ENCODE data around the gene PAH.

Gene PAH

DNA sequence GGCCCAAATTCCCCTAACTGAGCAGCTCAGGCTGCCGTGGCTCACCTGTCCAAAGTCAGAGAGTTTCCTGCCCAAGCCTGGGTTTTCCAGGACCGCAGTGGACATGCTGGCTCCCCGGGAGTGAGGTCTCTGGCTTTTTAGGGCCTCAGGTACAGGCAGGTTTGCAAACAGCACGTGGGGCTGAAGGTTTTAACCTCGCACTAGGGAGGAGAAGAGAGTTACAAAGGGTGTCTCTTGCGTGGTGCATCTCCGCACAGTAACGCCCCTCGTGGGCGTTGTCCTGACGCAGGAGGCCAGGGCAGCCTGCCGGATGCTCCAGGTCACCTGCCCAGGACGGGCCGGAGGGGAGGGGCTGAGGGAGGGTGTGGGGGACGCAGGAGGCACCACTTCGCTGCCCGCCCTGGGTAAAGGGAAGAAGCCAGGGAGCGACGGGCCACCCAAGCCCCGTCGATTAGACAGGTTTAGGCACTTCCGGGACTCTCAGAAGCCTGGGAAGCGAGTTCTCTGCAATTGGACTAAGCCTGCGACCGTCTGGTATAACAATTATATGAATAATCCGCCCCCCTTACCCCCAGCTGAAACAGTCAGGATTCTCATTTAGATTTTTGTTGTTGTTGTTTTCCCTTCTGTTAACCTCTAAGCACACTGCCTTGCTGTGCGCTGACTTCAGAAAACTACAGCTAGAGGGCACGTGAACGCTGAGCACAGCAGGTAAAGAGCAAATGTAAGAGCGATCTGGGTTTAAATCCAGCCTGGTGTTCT, at the start of gene PAH:
PAH (minus strand) TSS at position 219 of the 762 bp plus-strand sequence; CDS start at position 105, 114 bp downstream.
- no peak for DNase-seq (ENCODE audit: low read depth)

DNA sequence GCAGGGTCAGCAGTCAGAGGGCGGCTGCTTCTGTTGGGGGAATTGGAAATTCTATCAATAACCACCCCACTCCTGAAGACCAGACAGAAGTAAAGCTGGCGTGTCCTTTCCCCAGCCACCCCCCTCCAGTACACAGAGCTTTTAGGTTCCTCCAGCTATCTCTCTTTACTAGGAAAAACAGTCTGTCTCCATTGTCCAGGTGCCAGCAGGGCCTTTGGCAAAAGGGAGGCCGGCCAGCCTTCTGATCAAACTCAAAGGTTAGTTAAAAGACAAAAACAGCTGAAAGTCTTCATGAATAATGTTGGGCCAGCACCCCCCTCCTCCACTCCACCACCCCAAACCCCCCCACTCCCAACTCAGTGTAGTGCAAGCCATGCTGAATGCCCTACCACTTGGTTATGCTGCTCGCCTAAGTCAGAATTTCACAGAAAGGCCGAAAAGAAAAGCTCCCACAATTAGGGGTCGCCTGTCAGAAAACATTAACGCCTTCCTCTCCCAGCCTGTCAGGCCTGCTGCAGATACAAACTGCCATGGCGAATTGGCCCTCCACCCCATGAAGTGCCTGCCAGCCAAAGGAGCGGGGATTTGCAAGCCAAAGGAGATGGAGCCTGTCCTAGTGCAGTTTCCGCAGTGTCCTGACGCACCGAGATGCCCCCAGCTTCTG, 49.3 kb upstream of the PAH start:
- no peak for DNase-seq (ENCODE audit: low read depth)

DNA sequence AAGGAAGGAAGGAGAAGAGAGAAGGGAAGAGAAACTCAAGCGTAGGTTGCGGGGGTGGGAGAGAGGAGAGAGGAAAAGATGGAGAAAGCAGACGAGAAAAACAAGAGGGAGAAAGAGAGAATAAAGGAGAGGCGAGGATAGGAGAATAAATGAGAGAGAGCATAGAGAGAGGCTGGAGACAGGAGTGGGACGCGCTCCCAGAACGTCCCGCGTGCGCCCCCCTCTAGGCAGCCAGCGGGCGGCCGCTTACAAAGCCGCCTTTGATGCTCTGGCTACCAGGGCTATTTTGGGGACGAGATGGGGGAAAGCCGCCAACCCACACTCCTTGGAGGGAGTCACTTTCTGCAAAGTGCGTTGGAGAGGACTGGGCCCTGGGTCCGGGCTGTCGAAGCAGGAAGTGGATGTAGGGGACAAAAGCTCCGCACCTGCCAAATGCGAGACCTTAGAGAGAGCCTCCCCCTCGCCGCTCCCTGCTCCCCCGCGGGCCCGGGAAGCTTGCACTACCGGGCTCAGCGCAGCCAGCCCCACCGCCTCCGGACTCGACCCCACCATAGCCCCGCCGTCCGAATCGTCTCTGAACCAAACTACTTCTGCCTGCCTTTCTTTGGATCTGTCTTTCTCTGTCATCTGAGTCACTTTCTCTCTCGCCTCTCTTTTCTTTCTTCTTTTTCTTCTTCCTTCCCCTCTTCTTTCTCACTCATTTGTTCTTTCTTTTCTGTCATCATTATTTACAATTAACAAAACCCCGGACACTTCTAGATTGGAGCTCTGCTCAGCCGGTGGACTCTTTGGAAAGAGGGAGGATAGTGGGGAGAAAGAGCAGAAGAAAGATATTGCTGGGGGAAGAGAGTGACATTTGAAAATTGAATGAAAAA, 48.5 kb upstream of the PAH start:
- DNase-seq (ENCODE audit: low read depth): no peak

DNA sequence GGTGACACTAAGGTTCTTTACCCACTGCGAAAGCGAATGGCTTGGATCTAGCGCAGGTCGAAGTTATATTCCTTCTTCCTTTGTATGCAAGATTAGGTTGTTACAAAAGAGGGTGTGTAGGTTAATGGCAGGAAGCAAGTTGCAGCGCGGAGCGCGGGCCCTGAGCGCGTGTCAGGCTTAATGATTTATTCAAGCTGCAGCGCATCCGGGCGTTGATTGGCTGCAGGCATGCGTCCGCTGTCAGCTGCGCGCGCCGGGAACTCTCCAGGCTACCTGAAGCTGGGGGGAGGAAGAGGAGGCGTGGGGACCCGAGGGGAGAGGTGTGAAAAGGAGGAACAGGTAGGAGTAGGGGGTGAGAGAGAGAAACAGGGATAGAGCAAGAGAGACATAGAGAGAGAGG, 47.8 kb upstream of the PAH start:
- no peak for DNase-seq (ENCODE audit: low read depth)

DNA sequence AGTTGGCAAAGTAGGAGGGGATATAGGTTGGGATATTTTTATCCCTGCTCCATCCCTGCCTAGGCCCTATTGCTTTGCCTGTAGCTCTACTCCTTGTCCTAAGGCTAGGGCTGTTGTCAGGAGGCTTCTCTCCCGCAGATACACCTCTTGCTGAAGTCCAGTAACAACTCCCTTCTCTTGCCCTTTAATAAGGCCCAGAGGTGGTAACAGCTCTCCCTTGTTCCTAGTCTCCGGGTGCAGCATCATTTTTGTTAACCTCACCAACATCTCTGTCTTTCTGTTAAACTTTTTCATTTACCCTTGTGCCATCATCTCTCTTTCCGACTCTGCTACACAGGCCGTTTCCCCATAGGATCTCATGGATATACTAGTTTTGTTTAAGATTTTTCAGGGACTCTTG, 46.8 kb upstream of the PAH start:
- DNase-seq (ENCODE audit: low read depth): no peak

DNA sequence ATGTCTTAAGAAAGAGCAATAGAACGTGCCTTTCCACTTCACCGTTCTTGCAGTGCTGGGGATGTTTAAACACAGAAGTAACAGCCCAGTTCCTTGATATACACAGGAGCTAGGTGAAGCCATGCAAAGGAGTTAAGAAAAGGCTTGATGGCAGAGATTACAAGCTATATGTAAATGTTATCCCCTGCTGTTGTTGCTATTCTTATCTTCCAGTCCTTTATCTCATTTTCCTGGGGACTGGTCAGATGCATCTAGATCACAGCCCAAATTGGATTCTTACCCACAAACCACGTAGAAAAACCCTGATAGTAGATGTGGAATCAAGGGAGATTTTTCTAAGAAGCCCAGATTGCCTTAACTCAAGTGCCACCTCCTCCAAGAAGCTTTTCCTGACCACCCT, 45.9 kb upstream of the PAH start:
- DNase-seq (ENCODE audit: low read depth): no peak

DNA sequence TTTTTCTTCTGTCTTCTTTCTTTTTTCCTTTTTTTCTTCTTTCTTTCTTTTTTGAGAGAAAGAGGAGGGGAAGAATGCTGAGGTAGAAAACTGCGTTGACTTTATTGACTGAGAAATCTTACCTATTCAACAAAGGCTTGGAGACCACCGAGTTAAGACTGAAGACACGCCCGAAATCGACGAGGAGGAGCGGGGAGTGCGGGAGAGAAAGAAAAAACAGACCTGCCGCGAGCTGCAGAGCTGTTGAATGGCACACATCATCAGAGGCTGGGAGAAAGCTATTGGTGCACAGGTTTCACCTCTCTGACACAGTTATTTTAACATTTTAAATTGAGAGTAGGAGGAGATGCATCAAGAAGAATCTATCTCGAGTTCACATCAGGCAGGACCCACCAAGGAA, 45.5 kb upstream of the PAH start:
- no peak for DNase-seq (ENCODE audit: low read depth)

DNA sequence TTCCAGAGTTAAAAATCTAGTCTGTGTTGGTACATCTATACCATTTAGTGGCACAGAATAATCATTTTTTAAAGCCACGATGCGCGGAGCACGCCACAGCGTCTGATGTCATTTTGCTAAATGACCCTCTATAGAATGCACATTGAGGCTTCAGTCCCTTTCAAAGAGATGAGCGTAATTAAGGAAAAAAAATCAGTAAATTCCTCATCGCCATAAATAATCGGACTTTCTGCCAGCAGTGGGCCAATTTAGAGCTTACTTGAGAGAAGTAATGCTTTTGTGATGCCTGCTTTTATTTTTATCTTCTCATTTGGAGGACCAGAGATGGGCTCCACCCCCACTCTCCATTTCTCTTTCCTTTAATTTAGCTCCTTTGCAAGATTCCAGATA, 44.4 kb upstream of the PAH start:
- no peak for DNase-seq (ENCODE audit: low read depth)

DNA sequence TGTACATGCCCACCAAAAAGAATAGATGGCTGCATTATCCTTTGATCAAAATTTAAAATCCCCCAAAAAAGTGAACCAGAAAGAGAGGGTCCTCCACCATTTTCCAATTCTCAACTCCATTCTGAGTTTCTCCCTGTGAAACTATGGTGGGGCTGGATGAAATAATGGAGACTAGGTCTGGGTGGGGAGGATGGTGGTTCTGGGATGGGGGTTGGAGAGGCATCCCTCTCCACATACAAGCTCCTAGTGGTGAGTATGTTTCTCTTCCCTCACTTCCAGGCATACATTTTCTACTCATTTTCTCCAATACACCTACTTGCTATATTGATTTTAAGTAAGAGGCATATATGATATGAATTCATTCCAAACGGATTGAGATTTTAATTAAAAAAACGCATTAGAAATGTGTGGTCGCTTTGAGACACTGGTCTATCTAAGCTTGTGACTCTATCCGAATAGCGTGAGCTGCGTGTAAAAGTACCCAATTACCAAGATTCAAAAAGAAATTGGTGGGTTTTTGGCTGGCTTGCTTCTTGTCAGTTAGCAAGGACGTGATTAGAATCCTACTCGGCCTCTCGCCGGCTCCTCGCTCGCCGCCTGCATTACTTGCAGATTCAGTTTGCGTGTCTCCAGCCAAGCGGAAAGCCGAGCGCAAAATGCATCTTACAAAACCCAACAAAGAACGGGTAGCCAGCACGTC, 43.9 kb upstream of the PAH start:
- no peak for DNase-seq (ENCODE audit: low read depth)

DNA sequence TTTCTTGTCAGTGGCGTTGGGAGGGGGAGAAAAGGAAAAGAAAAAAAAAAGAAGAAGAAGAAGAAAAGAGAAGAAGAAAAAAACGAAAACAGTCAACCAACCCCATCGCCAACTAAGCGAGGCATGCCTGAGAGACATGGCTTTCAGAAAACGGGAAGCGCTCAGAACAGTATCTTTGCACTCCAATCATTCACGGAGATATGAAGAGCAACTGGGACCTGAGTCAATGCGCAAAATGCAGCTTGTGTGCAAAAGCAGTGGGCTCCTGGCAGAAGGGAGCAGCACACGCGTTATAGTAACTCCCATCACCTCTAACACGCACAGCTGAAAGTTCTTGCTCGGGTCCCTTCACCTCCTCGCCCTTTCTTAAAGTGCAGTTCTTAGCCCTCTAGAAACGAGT, 42.3 kb upstream of the PAH start:
- DNase-seq (ENCODE audit: low read depth): no peak

DNA sequence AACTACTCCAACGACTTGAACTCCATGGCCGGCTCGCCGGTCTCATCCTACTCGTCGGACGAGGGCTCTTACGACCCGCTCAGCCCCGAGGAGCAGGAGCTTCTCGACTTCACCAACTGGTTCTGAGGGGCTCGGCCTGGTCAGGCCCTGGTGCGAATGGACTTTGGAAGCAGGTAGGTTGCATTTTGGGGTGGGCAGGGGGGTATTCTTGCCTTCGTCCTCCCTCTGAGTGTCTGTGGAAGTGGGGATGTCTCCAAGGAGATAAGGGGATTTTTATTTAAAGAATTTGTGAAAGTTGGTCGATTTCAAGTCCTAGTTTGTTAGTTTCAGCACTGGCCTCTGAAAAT, 41.8 kb upstream of the PAH start:
- DNase-seq (ENCODE audit: low read depth): no peak

DNA sequence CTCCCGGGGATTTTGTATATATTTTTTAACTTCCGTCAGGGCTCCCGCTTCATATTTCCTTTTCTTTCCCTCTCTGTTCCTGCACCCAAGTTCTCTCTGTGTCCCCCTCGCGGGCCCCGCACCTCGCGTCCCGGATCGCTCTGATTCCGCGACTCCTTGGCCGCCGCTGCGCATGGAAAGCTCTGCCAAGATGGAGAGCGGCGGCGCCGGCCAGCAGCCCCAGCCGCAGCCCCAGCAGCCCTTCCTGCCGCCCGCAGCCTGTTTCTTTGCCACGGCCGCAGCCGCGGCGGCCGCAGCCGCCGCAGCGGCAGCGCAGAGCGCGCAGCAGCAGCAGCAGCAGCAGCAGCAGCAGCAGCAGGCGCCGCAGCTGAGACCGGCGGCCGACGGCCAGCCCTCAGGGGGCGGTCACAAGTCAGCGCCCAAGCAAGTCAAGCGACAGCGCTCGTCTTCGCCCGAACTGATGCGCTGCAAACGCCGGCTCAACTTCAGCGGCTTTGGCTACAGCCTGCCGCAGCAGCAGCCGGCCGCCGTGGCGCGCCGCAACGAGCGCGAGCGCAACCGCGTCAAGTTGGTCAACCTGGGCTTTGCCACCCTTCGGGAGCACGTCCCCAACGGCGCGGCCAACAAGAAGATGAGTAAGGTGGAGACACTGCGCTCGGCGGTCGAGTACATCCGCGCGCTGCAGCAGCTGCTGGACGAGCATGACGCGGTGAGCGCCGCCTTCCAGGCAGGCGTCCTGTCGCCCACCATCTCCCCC, 41.2 kb upstream of the PAH start:
- no peak for DNase-seq (ENCODE audit: low read depth)

DNA sequence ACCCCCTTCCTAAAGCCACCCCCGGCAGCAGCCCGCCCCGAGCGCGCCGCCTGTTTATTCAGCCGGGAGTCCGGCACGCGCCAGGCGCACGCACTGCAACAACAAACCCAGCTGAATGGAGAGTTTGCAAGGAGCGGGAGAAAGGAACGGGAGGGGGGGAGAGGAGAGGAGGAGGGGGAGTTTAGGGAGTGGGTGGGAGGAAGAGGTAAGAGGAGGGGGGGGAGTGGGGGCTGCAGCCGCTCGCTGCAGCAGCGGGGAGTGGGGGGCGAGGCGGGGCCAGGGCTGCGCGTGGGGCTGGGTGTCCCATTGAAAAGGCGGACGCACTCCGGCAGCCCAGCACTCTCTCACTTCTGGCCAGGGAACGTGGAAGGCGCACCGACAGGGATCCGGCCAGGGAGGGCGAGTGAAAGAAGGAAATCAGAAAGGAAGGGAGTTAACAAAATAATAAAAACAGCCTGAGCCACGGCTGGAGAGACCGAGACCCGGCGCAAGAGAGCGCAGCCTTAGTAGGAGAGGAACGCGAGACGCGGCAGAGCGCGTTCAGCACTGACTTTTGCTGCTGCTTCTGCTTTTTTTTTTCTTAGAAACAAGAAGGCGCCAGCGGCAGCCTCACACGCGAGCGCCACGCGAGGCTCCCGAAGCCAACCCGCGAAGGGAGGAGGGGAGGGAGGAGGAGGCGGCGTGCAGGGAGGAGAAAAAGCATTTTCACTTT, 40.5 kb upstream of the PAH start, which contains the start of gene ASCL1:
ASCL1 (plus strand) TSS at position 336 of the 712 bp plus-strand sequence. CDS start 571 bp downstream, outside the sequence.
- no peak for DNase-seq (ENCODE audit: low read depth)

DNA sequence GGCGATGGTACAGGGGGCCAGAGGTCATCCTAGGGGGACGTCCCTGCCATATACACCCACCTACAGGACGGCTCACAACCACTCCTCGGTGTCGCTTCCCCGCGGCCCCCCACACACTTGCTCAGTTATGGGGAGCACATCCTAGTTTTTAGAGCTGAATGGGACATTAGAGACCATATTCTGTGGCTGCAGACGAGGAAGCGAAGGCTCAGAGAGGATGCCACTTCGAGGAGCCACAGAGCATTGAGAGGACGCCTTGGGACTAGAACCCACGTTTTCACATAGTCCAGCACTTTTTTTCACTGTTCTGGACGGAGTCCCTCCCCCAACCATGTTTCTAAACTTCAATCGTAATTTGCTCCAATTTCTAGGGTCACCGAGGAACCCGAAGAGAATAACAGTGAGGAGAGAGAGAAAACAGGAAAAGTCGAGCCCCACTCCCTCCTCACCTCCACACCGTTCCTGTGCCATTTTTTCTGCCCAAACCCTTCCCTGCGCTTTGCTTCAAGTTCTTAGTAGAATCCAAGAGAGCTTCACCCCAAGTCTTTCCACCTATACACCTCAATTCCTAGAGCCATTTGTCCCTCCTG, 39.8 kb upstream of the PAH start:
- DNase-seq (ENCODE audit: low read depth): no peak

DNA sequence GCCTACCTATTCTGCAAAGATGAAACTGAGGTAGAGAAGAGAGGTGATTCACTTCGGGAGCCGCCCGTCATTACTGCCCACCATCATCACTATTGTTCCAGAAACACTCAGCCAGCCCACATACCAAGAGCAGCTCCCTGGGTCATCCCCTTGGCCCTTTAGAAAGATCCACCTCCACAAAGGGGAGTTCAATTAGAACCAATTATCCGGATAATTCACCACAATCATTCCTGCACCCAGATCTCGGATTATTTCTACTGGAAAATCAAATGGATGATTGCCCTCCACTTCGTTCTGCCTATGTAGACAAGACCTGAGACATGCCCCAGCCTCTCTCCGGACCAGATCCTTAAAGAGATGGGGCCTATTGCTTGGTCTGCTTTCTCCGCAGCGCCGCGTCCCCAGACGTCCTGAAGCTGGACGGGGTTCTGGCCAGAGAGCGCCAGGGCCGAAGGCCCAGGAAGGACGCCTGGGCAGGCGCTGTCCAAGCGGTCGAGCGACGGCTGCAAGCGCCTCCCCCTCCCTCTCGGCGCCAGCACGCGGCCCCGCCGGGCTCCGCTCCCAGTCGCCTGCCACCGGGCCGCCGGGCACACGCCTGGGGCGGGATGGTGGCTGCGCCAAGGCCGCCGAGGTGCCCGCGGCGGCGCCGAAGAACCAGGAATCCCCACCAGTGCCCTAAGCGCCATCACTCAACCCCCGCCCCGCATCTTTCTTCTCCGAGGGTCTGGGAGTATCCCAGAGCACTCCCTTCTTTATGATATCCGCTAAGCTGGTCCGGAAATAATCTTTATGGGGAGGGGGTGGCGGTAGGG, 39.1 kb upstream of the PAH start:
- DNase-seq (ENCODE audit: low read depth): no peak

DNA sequence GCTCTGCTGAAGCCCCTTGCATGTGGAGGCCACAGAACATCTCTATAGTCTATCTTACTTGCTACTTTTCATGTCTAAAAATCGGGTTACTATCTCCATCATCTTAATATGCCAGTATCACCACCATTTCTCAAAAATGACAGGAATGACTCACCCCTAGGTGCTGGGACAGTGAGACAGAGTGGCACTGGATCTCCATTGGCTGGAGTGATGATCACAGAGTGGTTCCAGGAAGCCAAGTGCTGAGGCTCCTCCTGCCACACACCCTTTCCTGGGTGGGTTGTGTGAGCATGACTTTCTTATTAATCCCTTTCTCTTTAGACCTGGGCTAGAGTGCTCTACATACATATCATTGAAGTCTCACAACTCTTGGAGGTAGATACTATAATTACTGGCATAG, 37.1 kb upstream of the PAH start:
- DNase-seq (ENCODE audit: low read depth): no peak

DNA sequence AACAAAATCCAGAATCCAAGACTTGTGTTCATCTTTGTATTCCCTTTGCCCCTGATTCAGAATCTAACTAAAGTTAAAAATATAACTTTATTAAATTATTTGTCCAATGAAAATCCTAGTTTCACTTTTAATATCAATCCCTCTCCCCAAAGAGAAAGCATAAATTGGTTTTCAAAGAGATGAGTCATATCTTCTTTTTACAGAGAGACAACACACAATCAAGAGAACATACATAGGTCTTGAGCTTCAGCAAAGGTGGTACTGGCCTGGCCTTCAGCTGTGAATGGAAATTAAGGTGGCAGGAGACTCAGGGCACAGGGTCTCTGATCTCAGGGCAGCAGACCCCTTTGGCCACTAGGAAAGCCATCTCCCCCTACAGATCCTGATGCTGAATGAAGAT, 36.2 kb upstream of the PAH start:
- DNase-seq (ENCODE audit: low read depth): no peak

DNA sequence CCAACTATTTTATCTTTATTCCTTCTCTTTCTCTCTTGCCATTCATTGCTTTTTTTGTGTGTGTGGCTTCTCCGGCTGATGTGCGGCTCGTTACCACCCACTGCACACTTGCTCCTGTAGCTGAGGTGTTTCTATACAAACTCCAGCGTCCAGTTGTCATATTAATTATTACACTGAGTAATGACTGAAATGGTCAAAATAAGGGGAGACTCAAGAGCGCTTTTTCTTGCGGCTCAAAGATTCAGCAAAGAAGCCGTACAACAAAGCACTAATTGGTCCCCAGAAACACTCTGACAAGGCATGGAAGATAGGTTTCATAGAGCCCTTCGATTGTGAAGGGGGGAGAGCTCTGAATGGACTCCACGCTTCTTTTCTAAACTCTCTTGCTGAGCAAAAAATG, 34.8 kb upstream of the PAH start:
- DNase-seq (ENCODE audit: low read depth): no peak

DNA sequence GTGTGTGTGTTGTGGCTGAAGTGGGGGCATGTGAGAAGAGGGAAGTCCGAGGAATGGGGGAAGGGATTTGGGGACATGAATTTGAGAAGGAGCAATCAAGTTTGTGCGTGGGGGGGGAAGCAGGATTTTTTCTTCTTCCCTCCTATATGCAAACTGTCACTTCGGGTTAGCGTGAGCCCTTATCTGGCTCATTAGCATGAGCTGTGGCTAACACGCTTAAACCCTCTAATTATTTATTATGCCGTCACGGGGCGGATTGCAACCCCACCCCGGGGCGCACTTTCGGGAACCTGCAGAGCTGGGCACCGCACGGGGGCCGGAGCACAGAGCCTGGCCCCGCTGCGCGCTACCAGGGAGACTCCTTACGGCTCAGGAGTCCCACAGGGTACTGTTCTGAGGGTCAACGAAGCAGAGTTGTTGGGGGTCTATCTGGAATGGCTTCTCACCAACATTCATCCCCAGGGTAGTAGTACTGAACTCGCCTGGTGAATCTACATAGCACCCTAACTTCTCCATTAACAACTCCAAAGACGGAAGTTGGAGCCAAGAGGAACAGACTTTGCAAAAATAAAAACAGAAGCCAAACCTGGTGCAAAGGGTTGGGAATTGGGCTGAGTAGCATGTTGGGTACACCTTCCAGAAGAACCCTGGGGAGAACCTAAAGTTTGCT, 34.0 kb upstream of the PAH start:
- DNase-seq (ENCODE audit: low read depth): no peak

Measured in stimulated activated CD8-positive, alpha-beta memory T cell treated with anti-CD3 and anti-CD28 coated beads, Interleukin-12 subunit alpha, Interleukin-12 subunit beta, amount 100 ng/mL, for 4 hours (primary cell).